Measurements from ENCODE around the gene NYNRIN.

NYNRIN gene

DNA sequence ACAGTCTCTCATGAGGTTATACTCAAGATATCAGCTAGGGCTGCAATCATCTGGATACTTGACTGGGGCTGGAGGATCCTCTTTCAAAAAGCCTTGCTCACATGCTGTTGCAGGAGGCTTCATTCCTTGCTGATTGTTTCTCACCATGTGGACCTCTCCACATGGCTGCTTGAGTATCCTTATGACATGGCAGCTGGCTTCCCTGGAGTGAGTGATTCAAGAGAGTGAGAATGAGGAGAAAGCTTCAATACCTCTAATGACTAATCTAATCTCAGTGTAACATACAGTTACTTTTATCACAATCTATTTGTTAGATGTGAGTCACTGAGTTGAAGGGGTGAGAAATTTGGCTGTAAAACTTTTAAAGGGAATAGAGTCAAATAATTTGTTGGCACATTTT, 58.2 kb downstream of the NYNRIN start:
- no peak for DNase-seq (ENCODE audit: low spot score)
- TF ChIP-seq, protein P1, sequence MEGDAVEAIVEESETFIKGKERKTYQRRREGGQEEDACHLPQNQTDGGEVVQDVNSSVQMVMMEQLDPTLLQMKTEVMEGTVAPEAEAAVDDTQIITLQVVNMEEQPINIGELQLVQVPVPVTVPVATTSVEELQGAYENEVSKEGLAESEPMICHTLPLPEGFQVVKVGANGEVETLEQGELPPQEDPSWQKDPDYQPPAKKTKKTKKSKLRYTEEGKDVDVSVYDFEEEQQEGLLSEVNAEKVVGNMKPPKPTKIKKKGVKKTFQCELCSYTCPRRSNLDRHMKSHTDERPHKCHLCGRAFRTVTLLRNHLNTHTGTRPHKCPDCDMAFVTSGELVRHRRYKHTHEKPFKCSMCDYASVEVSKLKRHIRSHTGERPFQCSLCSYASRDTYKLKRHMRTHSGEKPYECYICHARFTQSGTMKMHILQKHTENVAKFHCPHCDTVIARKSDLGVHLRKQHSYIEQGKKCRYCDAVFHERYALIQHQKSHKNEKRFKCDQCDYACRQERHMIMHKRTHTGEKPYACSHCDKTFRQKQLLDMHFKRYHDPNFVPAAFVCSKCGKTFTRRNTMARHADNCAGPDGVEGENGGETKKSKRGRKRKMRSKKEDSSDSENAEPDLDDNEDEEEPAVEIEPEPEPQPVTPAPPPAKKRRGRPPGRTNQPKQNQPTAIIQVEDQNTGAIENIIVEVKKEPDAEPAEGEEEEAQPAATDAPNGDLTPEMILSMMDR (IDR thresholded peaks at IDR 0.05; ENCODE audit: borderline replicate concordance, control extremely low read depth, extremely low read depth, insufficient read depth, missing control alignments), result no peak
- in situ Hi-C loops (cut with MboI; ENCODE audit: low sequenced_read_pairs, unreplicated experiment), result no loop called here

DNA sequence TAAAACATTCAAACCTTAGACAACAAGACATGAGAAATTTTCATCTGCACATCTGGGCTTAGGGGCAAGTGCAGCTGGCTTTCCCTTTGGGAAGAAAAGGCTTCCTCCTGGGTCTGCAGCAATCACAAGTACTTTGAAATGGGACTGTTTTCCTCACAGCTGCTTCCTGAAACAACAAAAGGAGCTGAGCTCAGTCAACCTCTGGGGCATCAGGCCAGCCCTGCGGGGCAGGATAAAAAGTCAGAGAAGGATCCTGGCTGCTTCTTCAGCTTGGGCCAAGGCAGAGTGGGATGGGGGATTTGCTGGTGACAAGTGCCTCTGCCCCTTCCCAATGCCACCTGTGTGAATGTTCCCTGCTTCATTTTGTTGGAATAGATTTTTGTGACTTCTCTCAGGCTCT, 59.9 kb downstream of the NYNRIN start:
- TF ChIP-seq, protein P1 (IDR thresholded peaks at IDR 0.05; ENCODE audit: borderline replicate concordance, control extremely low read depth, extremely low read depth, insufficient read depth, missing control alignments), result no peak
- DNase-seq (ENCODE audit: low spot score), result no peak

DNA sequence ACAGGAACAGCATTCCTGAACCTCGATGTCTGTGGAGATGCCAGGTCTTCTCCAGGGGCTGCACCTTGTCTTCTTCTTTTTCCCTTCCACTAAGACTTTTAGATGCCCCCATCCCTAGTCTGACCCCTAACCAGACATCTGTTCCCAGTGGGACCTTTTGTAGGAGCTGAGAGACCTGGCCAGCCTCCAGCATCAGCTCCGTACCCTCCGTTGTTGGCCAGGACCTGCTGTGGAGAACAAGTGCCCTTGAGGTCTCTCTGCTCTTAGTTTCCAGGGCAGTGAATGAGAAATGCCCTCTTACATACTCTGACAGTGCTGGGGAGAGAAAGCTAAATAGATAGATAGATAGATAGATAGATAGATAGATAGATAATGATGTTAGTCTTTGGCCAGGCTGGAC, 60.5 kb downstream of the NYNRIN start:
- DNase-seq (ENCODE audit: low spot score), result no peak
- TF ChIP-seq, protein P1 (IDR thresholded peaks at IDR 0.05; ENCODE audit: borderline replicate concordance, control extremely low read depth, extremely low read depth, insufficient read depth, missing control alignments), result no peak
- in situ Hi-C loops (cut with MboI; ENCODE audit: low sequenced_read_pairs, unreplicated experiment), result no loop called here

More for the DNA sequence above, 59.9 kb downstream of the NYNRIN start:
- in situ Hi-C loops (cut with MboI; ENCODE audit: low sequenced_read_pairs, unreplicated experiment), result no loop called here

DNA sequence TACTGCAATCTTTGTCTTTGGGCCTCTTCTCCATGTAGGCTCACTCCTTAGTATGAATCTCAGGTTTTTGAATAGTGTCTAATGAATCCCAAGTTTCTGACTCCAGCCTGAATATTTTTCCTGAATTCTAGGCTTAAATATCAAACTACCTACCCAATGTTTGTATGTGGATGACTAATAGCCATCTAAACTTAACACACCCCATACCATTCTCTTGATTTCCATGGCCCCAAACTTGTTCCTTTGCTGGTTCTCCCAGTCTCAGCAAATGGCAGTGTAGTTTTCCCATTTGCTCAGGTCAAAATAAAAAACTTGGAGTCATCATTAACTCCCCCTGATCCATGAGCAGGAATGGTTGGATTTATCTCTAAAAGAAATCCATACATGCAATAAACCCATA, 62.5 kb downstream of the NYNRIN start:
- no peak for DNase-seq (ENCODE audit: low spot score)
- in situ Hi-C loops (cut with MboI; ENCODE audit: low sequenced_read_pairs, unreplicated experiment), result no loop called here
- TF ChIP-seq, protein P1 (IDR thresholded peaks at IDR 0.05; ENCODE audit: borderline replicate concordance, control extremely low read depth, extremely low read depth, insufficient read depth, missing control alignments), result no peak

DNA sequence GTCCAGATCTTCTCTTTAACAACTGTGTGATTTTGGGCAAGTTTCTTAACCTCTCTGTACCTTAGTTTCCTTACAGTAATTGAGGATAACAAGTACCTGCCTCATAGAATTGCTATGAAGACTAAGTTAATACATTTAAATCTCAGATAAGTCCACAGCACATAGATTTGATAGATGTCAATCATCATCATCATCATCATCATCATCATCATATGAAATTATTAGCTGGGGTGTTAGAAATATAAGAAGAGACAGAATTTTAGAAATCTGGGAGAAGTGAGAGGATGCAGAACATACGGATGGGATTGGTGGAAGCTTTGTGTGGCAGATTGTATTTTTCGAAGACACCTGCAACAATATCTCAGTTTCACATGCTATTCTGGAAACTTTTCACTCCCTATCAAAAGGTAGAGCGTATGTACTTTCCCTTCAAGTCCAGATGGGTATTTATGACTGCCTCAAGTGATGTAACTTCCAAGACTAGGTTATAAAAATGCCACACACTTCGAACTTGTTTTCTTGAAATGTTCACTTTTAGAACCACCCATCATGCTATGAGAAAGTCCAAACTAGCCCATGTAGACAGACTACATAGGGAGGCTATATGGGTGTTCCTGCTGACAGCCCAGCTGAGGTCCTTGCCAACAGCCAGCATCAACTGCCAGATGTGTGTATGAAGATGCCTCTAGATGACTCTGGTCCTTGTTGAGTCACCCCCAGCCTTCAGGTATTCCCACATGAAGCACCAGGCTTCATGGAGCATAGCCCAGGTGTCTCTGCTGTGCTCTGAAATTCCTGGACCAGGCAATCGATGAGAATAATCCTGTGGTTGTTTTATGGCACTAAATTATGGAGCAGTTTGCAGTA, 64.4 kb downstream of the NYNRIN start:
- TF ChIP-seq, protein P1 (IDR thresholded peaks at IDR 0.05; ENCODE audit: borderline replicate concordance, control extremely low read depth, extremely low read depth, insufficient read depth, missing control alignments), result no peak
- in situ Hi-C loops (cut with MboI; ENCODE audit: low sequenced_read_pairs, unreplicated experiment), result no loop called here
- no peak for DNase-seq (ENCODE audit: low spot score)

DNA sequence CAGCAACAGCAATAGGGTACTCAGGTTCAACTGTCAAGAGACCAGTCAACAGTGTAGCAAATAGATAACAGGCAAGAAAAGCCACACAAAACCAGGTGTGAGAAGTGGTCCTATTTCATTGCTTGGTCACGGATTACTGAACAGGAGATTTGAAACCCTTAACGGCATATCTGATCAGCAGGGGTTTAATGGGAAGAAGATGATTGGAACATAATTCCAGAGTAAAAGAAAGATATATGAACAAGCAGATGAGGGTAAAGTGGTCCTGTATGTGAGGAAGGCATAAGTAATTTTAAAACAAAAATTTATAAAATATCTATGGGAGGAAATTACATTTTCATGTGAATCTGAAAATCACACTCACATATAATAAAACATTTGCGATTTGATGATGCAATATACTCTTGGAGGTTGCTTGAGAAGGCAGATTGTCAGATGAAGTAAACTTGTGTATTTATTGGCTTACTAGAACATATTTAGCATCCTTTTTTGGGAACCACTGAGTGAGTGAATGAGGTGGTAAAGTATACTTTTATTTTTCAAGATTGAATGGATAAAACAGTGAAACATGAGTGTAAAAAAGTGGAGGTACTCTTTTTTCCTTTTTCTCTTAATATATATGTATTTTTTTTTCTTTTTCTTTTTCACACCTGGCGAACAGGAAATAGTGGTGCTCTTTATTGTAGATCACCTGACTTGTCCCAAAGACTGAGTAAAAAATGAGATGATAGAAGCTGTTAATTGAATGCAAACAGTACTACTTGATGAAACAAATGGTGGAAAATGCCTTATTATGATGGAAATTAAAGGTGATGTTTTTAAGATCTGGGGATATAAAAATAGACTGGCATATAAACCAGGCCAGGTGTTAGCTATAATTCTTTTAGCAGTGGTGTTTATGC, 65.3 kb downstream of the NYNRIN start:
- TF ChIP-seq, protein P1 (IDR thresholded peaks at IDR 0.05; ENCODE audit: borderline replicate concordance, control extremely low read depth, extremely low read depth, insufficient read depth, missing control alignments), result no peak
- in situ Hi-C loops (cut with MboI; ENCODE audit: low sequenced_read_pairs, unreplicated experiment), result no loop called here
- DNase-seq (ENCODE audit: low spot score), result no peak
